ENCODE data around the gene PSMD5. TPM values are rescaled to one million over a fixed set of nuclear protein-coding genes. Genes with fewer than 3 reads are reported as not detected.
A peak's percentile ranks its signal among the peaks of the same experiment; 100 is the strongest.

PSMD5 gene
- total and polyA plus RNA-seq, 9 of the 15 experiments (the other 6 are each of a cell fraction or from before 2014, with no cell fraction given): 46.4 to 148 (median 76.3) TPM

DNA sequence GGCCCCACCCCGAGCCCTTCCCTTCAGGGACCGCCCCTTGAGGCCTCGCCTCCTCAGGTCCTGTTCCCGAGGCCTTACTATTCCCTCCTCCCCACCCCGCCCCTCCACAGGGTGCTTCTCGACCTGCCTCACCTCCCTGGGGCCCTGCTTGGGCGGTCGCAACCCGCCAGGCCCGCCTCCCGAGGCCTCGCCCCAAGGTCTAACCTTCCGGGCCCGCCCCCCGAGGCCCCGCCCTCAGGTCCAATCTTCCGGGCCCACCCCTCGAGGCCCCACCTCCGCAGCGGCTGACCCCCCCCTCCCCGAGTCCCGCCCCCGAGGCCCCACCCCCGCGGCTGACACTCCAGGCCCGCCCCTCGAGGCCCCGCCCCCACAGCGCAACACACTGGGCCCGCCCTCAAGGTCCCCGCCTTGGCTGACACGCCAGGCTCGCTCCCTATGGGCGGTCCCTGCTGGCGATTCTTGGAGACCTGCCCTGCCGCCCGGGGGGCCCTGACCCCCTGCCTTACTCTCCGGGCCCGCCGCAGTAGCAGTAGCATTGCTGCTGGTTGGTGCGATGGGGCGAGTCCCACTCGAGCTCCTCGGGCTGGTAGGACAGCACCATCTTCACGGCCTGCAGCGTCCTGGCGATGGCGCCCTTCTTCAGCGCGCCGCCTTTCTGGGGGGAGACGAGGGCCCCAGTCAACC is 26.1 kb upstream of the PSMD5 start (continued):
- TF ChIP-seq CHD1 (IDR thresholded peaks at IDR 0.05; ENCODE audit: low read length) (no peak), KLF13 (tag; IDR thresholded peaks at IDR 0.05; ENCODE audit: borderline replicate concordance, low read depth) (peak; percentile 97), ZFX (CRISPR knock-in tag; IDR thresholded peaks at IDR 0.05) (no peak), POU5F1 (IDR thresholded peaks at IDR 0.05; ENCODE audit: borderline replicate concordance, low read depth, low read length, partially characterized antibody) (peak; percentile 80), MED1 (CRISPR knock-in tag; IDR thresholded peaks at IDR 0.05; ENCODE audit: borderline replicate concordance) (no peak), SMAD1 (IDR thresholded peaks at IDR 0.05; ENCODE audit: low read depth, low read length, partially characterized antibody) (peak; percentile 93), ZNF76 (CRISPR knock-in tag; IDR thresholded peaks at IDR 0.05; ENCODE audit: borderline replicate concordance) (no peak), DACH1 (IDR thresholded peaks at IDR 0.05; ENCODE audit: partially characterized antibody) (no peak), ETV6 (IDR thresholded peaks at IDR 0.05; ENCODE audit: borderline replicate concordance in 1 of 2, low read depth in 2 of 2, low read length in 1 of 2) (peak in 1 of 2 experiments; percentile 43; a peak in 1 of 4 replicates), ETV6 (CRISPR knock-in tag; IDR thresholded peaks at IDR 0.05; ENCODE audit: borderline replicate concordance) (no peak), POLR2AphosphoS2 (IDR thresholded peaks at IDR 0.05; ENCODE audit: low read length) (peak; percentile 93), ARID1B (IDR thresholded peaks at IDR 0.05) (no peak), GTF2F1 (IDR thresholded peaks at IDR 0.05; ENCODE audit: low read depth, low read length) (peak; percentile 62), JUN (IDR thresholded peaks at IDR 0.05; ENCODE audit: borderline replicate concordance, low read depth, low read length) (peak; percentile 83; the same call in 1 of the 2 replicates), JUN (CRISPR knock-in tag; IDR thresholded peaks at IDR 0.05; ENCODE audit: borderline replicate concordance) (no peak), JUND (IDR thresholded peaks at IDR 0.05; ENCODE audit: borderline replicate concordance, low read depth, low read length) (peak; percentile 64; the same call in 1 of the 2 replicates), JUND (tag; IDR thresholded peaks at IDR 0.05; ENCODE audit: borderline replicate concordance, low read depth, low read length) (no peak), ZC3H11A (IDR thresholded peaks at IDR 0.05; ENCODE audit: low read depth, low read length) (peak; percentile 48; the same call in 1 of the 2 replicates), DPF2 (IDR thresholded peaks at IDR 0.05) (no peak), HCFC1 (IDR thresholded peaks at IDR 0.05; ENCODE audit: low read depth, low read length) (peak; percentile 57; the same call in 1 of the 2 replicates)
- TF ChIP-seq, protein P1, sequence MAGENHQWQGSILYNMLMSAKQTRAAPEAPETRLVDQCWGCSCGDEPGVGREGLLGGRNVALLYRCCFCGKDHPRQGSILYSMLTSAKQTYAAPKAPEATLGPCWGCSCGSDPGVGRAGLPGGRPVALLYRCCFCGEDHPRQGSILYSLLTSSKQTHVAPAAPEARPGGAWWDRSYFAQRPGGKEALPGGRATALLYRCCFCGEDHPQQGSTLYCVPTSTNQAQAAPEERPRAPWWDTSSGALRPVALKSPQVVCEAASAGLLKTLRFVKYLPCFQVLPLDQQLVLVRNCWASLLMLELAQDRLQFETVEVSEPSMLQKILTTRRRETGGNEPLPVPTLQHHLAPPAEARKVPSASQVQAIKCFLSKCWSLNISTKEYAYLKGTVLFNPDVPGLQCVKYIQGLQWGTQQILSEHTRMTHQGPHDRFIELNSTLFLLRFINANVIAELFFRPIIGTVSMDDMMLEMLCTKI (IDR thresholded peaks at IDR 0.05; ENCODE audit: partially characterized antibody): no peak
- TF ChIP-seq, protein P2, sequence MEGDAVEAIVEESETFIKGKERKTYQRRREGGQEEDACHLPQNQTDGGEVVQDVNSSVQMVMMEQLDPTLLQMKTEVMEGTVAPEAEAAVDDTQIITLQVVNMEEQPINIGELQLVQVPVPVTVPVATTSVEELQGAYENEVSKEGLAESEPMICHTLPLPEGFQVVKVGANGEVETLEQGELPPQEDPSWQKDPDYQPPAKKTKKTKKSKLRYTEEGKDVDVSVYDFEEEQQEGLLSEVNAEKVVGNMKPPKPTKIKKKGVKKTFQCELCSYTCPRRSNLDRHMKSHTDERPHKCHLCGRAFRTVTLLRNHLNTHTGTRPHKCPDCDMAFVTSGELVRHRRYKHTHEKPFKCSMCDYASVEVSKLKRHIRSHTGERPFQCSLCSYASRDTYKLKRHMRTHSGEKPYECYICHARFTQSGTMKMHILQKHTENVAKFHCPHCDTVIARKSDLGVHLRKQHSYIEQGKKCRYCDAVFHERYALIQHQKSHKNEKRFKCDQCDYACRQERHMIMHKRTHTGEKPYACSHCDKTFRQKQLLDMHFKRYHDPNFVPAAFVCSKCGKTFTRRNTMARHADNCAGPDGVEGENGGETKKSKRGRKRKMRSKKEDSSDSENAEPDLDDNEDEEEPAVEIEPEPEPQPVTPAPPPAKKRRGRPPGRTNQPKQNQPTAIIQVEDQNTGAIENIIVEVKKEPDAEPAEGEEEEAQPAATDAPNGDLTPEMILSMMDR (IDR thresholded peaks at IDR 0.05 in 2 of 3, conservative IDR thresholded peaks at IDR 0.05 in 1 of 3; ENCODE audit: insufficient read depth in 2 of 3, low read depth in 1 of 3, low read length in 3 of 3): peak in 1 of 3 experiments; percentile 91; a peak in 2 of 6 replicates
- TF ChIP-seq, protein P3, sequence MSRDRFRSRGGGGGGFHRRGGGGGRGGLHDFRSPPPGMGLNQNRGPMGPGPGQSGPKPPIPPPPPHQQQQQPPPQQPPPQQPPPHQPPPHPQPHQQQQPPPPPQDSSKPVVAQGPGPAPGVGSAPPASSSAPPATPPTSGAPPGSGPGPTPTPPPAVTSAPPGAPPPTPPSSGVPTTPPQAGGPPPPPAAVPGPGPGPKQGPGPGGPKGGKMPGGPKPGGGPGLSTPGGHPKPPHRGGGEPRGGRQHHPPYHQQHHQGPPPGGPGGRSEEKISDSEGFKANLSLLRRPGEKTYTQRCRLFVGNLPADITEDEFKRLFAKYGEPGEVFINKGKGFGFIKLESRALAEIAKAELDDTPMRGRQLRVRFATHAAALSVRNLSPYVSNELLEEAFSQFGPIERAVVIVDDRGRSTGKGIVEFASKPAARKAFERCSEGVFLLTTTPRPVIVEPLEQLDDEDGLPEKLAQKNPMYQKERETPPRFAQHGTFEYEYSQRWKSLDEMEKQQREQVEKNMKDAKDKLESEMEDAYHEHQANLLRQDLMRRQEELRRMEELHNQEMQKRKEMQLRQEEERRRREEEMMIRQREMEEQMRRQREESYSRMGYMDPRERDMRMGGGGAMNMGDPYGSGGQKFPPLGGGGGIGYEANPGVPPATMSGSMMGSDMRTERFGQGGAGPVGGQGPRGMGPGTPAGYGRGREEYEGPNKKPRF (IDR thresholded peaks at IDR 0.05; ENCODE audit: low read depth, low read length): no peak
